HL-60 (cell line): ENCODE measurements around the gene PYGB.

Source experiments
- DNase-seq, 2 experiments: peaks; one replicate each; pipeline ENCODE4 v3.0.0-alpha.2; 2010 to 2020; ENCODE audit warnings: low read depth in 1 of 2, low spot score in 1 of 2
- H3K27ac ChIP-seq: fragments of 250-450 bp; sonication (Bioruptor Pico); replicated peaks from 2 replicates; pipeline ENCODE4 v1.5.1; 2020; ENCODE audit warnings: mild to moderate bottlenecking, moderate library complexity
- H3K27me3 ChIP-seq: fragments of 250-450 bp; sonication (Bioruptor Pico); 2 replicates; pipeline ENCODE4 v1.5.1; 2021; ENCODE audit warnings: mild to moderate bottlenecking, moderate library complexity; ENCODE audit not compliant: insufficient read depth, poor library complexity, severe bottlenecking
- H3K4me3 ChIP-seq: replicated peaks from 2 replicates; pipeline ENCODE4 v1.5.1; 2011; ENCODE audit warnings: mild to moderate bottlenecking, control low read depth, low read length; ENCODE audit not compliant: insufficient read depth
- GABPA ChIP-seq: IDR thresholded peaks from 2 replicates; pipeline ENCODE4 v1.6.1; 2012; ENCODE audit warnings: low read depth
- POLR2AphosphoS5 ChIP-seq: IDR thresholded peaks from 2 replicates; pipeline ENCODE4 v1.6.1; 2012; ENCODE audit warnings: low read depth
- REST ChIP-seq: IDR thresholded peaks from 2 replicates; pipeline ENCODE4 v1.6.1; 2012; ENCODE audit warnings: low read depth; ENCODE audit not compliant: insufficient replicate concordance
- SPI1 ChIP-seq: IDR thresholded peaks from 2 replicates; pipeline ENCODE4 v1.6.1; 2012; ENCODE audit warnings: low read depth, mild to moderate bottlenecking, borderline replicate concordance
- TF ChIP-seq, protein P1 (sequence below): IDR thresholded peaks from one replicate; pipeline ENCODE4 v1.5.1; 2011; ENCODE audit warnings: low read length, control low read depth, inconsistent platforms; ENCODE audit not compliant: insufficient read depth

The PYGB gene

DNA sequence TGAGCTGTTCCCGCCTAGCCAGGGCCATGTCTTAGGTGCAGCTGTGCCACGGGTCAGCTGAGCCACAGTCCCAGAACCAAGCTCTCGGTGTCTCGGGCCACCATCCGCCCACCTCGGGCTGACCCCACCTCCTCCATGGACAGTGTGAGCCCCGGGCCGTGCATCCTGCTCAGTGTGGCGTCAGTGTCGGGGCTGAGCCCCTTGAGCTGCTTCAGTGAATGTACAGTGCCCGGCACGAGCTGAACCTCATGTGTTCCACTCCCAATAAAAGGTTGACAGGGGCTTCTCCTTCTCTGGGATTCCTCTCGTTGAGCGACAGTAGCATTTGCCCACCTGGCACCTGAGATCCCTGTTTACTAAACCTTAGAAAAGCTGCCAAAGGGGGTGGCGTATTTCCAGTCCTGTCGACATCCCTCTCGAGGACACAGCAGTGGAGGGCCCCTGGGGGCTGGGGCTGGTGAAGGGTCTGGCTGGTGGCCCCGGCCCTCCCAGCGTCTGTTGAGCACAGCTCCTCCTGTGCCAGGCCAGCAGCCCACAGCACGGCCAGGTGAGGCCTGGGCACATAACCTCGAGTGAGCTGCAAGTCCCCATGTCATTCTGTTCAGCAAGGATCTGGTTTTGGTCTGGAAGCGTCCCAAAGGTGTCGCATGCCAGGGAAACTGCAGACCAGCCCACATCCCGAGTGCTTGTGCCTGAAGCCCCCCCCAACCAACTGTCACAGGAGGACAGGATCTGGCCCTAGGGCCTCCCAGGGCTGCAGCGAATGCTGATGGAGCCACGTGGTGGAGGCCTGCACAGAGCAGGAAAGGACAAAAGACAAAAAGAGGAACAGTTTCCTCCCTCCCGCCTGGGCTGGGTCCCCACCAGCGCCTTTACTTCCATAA lies 21.2 kb upstream of the PYGB start:
- Histone ChIP-seq H3K4me3 (no peak overlapping the region), H3K27ac (no peak overlapping the region)
- DNase-seq = peak in 1 of 2 experiments; percentile 68

DNA sequence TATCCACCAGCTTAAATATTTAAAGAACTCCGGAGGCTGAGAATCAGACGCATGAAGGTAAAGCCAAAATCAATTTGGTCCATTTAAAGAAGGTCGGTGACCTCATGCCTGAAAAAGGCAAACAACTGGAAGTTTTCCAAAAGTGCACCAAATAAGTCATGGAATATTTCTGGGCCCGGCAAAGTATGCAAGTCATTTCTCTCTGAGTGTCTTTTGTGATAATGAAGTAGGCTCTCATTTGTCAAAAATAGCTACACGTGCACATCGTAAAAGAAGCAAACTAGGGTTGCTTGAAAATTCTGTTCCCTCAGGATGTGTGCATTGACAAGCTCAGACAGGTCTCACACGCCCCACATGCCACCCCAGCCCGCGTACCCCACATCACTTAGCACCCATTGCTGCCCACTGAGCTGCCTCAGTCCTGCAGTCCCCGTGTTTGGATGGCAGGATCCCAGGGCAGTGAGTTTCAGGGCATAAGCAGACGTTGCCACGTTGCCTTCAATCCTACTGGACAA lies 20.5 kb upstream of the PYGB start:
- no peak for DNase-seq
- H3K27ac ChIP-seq = no peak overlapping the region
- TF ChIP-seq REST (no peak), SPI1 (no peak), GABPA (no peak), POLR2AphosphoS5 (no peak)
- TF ChIP-seq, protein P1, sequence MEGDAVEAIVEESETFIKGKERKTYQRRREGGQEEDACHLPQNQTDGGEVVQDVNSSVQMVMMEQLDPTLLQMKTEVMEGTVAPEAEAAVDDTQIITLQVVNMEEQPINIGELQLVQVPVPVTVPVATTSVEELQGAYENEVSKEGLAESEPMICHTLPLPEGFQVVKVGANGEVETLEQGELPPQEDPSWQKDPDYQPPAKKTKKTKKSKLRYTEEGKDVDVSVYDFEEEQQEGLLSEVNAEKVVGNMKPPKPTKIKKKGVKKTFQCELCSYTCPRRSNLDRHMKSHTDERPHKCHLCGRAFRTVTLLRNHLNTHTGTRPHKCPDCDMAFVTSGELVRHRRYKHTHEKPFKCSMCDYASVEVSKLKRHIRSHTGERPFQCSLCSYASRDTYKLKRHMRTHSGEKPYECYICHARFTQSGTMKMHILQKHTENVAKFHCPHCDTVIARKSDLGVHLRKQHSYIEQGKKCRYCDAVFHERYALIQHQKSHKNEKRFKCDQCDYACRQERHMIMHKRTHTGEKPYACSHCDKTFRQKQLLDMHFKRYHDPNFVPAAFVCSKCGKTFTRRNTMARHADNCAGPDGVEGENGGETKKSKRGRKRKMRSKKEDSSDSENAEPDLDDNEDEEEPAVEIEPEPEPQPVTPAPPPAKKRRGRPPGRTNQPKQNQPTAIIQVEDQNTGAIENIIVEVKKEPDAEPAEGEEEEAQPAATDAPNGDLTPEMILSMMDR = no peak
- H3K4me3 ChIP-seq = no peak overlapping the region
- no peaks in the 10 kb centered on the region for H3K27me3 ChIP-seq

More for the DNA sequence above, 21.2 kb upstream of the PYGB start:
- TF ChIP-seq SPI1 (peak; percentile 91), GABPA (no peak)
- no peaks in the 10 kb centered on the region for H3K27me3 ChIP-seq

DNA sequence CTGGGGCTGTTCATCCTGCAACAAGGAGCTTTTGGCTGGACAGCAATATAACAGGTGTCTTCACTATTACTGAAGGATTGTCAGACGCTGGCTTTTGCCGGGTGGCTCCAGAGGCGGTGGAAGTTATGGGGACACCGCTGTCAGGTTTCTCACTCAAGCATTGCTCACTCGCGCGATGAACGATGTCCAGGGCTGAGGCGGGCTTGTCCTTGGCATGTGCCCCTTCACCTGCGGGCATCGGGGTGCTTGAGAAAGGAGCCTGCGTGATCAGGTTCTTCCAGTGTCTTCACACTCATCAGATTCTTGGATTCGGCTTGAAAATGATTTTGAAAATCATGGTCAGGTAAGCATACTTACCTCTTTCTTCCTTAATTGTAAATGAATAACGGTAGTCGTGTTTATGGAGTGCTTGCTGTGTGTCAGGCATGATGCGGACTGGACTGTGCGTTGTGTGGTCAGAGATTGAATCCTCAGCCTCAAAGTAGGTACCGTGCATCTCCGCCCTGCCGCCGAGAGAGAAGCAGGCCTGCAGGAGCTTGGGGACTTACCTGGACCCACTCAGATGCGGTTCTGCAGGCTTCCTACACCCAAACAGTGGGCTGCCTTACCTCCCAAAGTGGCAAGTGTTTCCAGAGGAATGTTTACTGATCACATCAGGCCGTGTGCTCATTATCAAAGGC lies 18.3 kb upstream of the PYGB start:
- TF ChIP-seq REST (no peak), GABPA (no peak), SPI1 (no peak), POLR2AphosphoS5 (no peak)
- TF ChIP-seq, protein P1 = no peak
- Histone ChIP-seq H3K4me3 (no peak overlapping the region), H3K27me3 (no peaks in the 10 kb centered on the region), H3K27ac (no peak overlapping the region)
- DNase-seq = no peak
